Chondrocyte (in vitro differentiated cells): ENCODE results near the gene DYNC1I1. TPM values are rescaled to one million over a fixed set of nuclear protein-coding genes. Genes with fewer than 3 reads are reported as not detected.

Experiments used
- DNase-seq: peaks from one replicate; pipeline ENCODE4 v3.0.0; 2021; ENCODE audit warnings: mixed read lengths, low spot score
- H3K27ac Mint-ChIP-seq: one replicate; pipeline ENCODE4 v1.8.0; 2021; ENCODE audit warnings: mild to moderate bottlenecking, moderate library complexity, mixed read lengths; ENCODE audit not compliant: unreplicated experiment
- H3K27me3 Mint-ChIP-seq: 2 replicates; pipeline ENCODE4 v1.8.0; 2021; ENCODE audit warnings: low read depth, mixed read lengths
- H3K36me3 Mint-ChIP-seq: 2 replicates; pipeline ENCODE4 v1.8.0; 2021; ENCODE audit warnings: low read depth, mixed read lengths
- H3K4me1 Mint-ChIP-seq: 2 replicates; pipeline ENCODE4 v1.8.0; 2021; ENCODE audit warnings: low read depth, mild to moderate bottlenecking, mixed read lengths
- H3K4me3 Mint-ChIP-seq: one replicate; pipeline ENCODE4 v1.8.0; 2021; ENCODE audit warnings: mild to moderate bottlenecking, moderate library complexity, mixed read lengths; ENCODE audit not compliant: unreplicated experiment
- H3K9me3 Mint-ChIP-seq: 2 replicates; pipeline ENCODE4 v1.8.0; 2021; ENCODE audit warnings: low read depth, mixed read lengths
- total RNA-seq: library from RNA; stranded (reverse); gene quantifications from 3 replicates; pipeline ENCODE4 v1.2.1, GENCODE V29; 2021
- TF ChIP-seq, protein P1 (sequence below): fragments of 200-600 bp; sonication (generic); IDR thresholded peaks from 2 replicates; pipeline ENCODE4 v1.5.0; 2021; ENCODE audit warnings: antibody characterized with exemption, mild to moderate bottlenecking, moderate library complexity

Gene DYNC1I1
- total RNA-seq, 1 donor from 2014 or later, result 17.4 TPM

DNA sequence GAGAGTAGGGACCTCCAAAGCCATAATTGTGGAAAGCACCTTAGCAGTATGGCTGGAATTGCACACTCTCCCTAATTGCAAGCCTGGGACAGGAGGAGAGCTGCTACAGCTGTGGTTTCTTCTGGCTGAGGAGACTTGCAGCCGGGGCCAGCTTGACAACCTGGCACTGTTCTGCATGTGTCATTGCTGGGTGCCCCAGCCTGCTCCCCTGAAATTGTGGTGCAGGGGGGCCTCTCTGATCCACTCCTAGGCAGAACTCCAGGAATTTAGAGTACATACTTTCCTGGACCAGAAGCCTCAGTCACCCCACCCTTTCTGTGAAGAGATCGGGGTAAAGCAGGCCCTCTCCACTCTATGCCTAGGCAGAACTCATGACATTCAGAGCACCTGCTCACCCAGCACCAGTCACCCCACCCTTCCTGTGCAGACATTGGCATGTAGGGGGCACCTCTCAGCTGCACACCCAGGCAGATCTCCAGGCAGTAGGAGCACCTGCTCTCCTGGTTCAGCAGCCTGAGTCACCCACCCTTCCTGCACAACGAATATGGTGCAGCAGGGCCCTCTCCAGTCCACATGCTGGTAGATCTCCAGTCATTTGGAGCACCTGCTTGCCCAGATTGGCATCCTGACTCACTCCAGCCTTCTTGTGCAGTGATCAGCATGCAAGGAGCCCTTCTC lies 34.4 kb upstream of the DYNC1I1 start:
- no peak overlapping the region for H3K27ac Mint-ChIP-seq

DNA sequence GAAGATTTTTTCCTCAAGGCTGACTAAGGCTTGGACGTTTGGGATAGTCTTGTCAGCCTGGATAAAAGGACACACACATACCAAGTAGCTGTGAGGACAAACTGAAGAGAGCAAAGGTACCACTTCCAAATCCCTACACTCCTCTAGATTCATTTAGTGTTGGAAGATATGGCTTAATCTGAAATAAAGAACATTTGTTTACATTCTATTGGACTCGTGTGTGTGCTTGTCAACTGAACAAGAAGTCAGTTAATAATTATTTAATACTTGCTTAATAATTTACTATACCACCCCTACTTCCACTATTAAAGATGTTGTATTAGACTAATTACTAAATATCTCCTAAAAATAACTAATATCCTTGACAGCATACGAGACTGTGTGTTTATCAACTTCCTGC lies 23.3 kb upstream of the DYNC1I1 start:
- peaks cover 4% of the 10 kb centered on the region for H3K27me3 Mint-ChIP-seq
- H3K4me1 Mint-ChIP-seq, result no peaks in the 10 kb centered on the region
- no peak overlapping the region for H3K4me3 Mint-ChIP-seq
- TF ChIP-seq, protein P1, sequence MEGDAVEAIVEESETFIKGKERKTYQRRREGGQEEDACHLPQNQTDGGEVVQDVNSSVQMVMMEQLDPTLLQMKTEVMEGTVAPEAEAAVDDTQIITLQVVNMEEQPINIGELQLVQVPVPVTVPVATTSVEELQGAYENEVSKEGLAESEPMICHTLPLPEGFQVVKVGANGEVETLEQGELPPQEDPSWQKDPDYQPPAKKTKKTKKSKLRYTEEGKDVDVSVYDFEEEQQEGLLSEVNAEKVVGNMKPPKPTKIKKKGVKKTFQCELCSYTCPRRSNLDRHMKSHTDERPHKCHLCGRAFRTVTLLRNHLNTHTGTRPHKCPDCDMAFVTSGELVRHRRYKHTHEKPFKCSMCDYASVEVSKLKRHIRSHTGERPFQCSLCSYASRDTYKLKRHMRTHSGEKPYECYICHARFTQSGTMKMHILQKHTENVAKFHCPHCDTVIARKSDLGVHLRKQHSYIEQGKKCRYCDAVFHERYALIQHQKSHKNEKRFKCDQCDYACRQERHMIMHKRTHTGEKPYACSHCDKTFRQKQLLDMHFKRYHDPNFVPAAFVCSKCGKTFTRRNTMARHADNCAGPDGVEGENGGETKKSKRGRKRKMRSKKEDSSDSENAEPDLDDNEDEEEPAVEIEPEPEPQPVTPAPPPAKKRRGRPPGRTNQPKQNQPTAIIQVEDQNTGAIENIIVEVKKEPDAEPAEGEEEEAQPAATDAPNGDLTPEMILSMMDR, result no peak
- H3K9me3 Mint-ChIP-seq, result peaks cover 7% of the 10 kb centered on the region
- DNase-seq, result no peak
- peaks cover 3% of the 10 kb centered on the region for H3K36me3 Mint-ChIP-seq
- no peak overlapping the region for H3K27ac Mint-ChIP-seq

More for the DNA sequence above, 34.4 kb upstream of the DYNC1I1 start:
- peaks cover 4% of the 10 kb centered on the region for H3K9me3 Mint-ChIP-seq
- no peaks in the 10 kb centered on the region for H3K4me1 Mint-ChIP-seq
- H3K36me3 Mint-ChIP-seq, result no peaks in the 10 kb centered on the region
- DNase-seq, result no peak
- TF ChIP-seq, protein P1, result no peak
- no peak overlapping the region for H3K4me3 Mint-ChIP-seq
- H3K27me3 Mint-ChIP-seq, result no peaks in the 10 kb centered on the region

DNA sequence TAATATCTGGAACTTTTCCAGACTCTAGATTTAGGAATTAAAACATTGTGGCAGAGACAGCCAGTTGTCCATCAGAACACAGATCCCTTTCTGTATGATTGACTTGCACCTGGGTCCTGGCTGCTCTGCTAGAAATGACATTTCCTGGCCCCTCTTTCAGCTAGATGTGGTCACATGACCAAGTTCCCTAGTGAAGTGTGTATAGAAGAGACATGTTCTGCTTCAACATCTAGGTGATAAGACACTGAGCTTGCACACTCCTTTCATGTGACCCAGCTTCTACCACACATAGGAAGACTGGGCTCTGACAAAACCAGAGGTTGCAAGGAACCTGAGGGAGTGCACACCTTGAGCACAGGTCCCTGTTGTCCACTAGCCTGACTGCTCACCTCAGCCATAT lies 22.8 kb upstream of the DYNC1I1 start:
- Mint-ChIP-seq H3K27me3 (peaks cover 4% of the 10 kb centered on the region), H3K36me3 (peaks cover 3% of the 10 kb centered on the region), H3K9me3 (peaks cover 7% of the 10 kb centered on the region), H3K4me3 (no peak overlapping the region), H3K27ac (no peak overlapping the region), H3K4me1 (no peaks in the 10 kb centered on the region)
- no peak for DNase-seq
- TF ChIP-seq, protein P1, result no peak

DNA sequence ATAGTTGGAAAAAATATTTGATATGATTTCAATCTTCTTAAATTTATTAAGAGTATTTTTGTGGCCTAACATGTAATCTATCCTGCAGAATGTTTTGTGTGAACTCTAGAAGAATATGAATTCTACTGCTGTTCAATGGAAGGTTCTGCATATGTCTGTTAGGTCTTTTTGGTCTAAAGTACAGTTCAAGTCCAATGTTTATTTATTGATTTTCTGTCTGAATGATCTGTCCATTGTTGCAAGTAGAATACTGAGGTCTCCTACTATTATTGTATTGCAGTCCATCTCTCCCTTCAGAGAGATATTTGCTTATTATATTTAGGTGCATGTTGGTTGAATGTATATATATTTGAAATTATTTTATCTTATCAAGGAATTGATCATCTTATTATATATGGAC lies 18.9 kb upstream of the DYNC1I1 start:
- Mint-ChIP-seq H3K4me3 (no peak overlapping the region), H3K27ac (no peak overlapping the region), H3K27me3 (no peaks in the 10 kb centered on the region), H3K9me3 (peaks cover 9% of the 10 kb centered on the region), H3K36me3 (peaks cover 3% of the 10 kb centered on the region), H3K4me1 (peaks cover 8% of the 10 kb centered on the region)
- TF ChIP-seq, protein P1, result no peak
- no peak for DNase-seq

DNA sequence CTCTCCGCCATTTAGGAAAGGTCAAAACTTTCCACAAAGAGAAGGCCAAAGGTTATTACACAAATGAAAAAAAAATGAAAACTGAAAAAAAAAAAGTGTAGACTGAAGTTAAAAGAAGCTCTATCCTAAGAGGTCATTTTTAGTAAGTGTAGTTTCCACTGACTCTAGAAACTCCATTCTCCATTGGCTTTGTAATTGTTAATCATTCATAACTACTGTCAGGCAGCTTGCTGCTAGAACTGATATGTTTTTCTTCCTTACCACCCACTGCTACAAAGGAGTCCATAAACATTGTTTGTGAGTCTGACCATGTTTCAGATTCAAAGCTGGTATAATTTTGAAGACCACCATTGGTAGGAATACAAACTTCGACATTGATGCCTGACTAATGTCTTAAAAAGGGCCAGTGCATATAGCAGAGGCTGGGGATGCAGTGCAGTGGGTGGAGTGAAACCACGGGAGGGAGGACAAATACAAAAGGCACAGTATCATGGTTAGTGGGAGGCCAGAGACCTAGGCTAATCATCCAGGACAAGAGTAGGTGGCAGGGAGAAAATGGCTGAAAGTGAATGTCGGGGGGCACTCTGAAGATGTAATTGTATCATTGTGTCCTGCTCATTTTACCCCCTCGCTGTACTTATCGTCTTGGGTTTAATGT lies 16.9 kb upstream of the DYNC1I1 start:
- Mint-ChIP-seq H3K9me3 (peaks cover 7% of the 10 kb centered on the region), H3K27ac (no peak overlapping the region), H3K36me3 (peaks cover 3% of the 10 kb centered on the region), H3K4me1 (peaks cover 10% of the 10 kb centered on the region), H3K27me3 (no peaks in the 10 kb centered on the region), H3K4me3 (no peak overlapping the region)
- TF ChIP-seq, protein P1, result no peak
- no peak for DNase-seq
